ENCODE results near the gene TRIP13. TPM values are rescaled to one million over a fixed set of nuclear protein-coding genes. Genes with fewer than 3 reads are reported as not detected.

Gene TRIP13
- total and polyA plus RNA-seq, 2 of the 13 experiments (the other 11 are each of a cell fraction or from before 2014, with no cell fraction given): 13.5 to 33.0 TPM

GRCh38 chr5:919356-920000, 26.8 kb downstream of the TRIP13 start (continued):
- no peak for TF ChIP-seq EZH2 (conservative IDR thresholded peaks at IDR 0.05; ENCODE audit: low read depth, low read length)
- TF ChIP-seq ZMAT3 (CRISPR knock-in tag; conservative IDR thresholded peaks at IDR 0.05): no peak
- peak; percentile 5; the same call in 1 of the 2 replicates for TF ChIP-seq ZNF121 (CRISPR knock-in tag; IDR thresholded peaks at IDR 0.05)
- TF ChIP-seq ZZZ3 (CRISPR knock-in tag; IDR thresholded peaks at IDR 0.05; ENCODE audit: borderline replicate concordance): no peak
- TF ChIP-seq ZC3H4 (CRISPR knock-in tag; IDR thresholded peaks at IDR 0.05; ENCODE audit: borderline replicate concordance): no peak
- TF ChIP-seq ZNF468 (CRISPR knock-in tag; IDR thresholded peaks at IDR 0.05): no peak
- no peak for TF ChIP-seq ZNF777 (CRISPR knock-in tag; IDR thresholded peaks at IDR 0.05)
- TF ChIP-seq RFX5 (IDR thresholded peaks at IDR 0.05; ENCODE audit: low read depth, low read length): no peak
- no peak for TF ChIP-seq DNMT3B (CRISPR knock-in tag; conservative IDR thresholded peaks at IDR 0.05)
- peak; percentile 87 for TF ChIP-seq ZEB1 (IDR thresholded peaks at IDR 0.05; ENCODE audit: insufficient replicate concordance, low read depth)
- no peak for TF ChIP-seq ZNF354B (CRISPR knock-in tag; IDR thresholded peaks at IDR 0.05)
- no peak for TF ChIP-seq LCORL (IDR thresholded peaks at IDR 0.05)
- peak; percentile 70; the same call in 1 of the 2 replicates for TF ChIP-seq LCORL (CRISPR knock-in tag; IDR thresholded peaks at IDR 0.05)
- no peak for TF ChIP-seq ZNF775 (CRISPR knock-in tag; IDR thresholded peaks at IDR 0.05; ENCODE audit: borderline replicate concordance)
- no peak for TF ChIP-seq SIN3B (IDR thresholded peaks at IDR 0.05; ENCODE audit: low read length)
- TF ChIP-seq ZNF720 (CRISPR knock-in tag; IDR thresholded peaks at IDR 0.05): no peak
- TF ChIP-seq ZNF124 (CRISPR knock-in tag; IDR thresholded peaks at IDR 0.05): no peak
- TF ChIP-seq MAF1 (CRISPR knock-in tag; IDR thresholded peaks at IDR 0.05; ENCODE audit: borderline replicate concordance): no peak
- TF ChIP-seq ATF4 (CRISPR knock-in tag; IDR thresholded peaks at IDR 0.05): no peak
- peak; percentile 92 for TF ChIP-seq MIXL1 (CRISPR knock-in tag; IDR thresholded peaks at IDR 0.05)
- no peak for TF ChIP-seq HIVEP1 (CRISPR knock-in tag; IDR thresholded peaks at IDR 0.05)
- no peak for TF ChIP-seq HNRNPK (IDR thresholded peaks at IDR 0.05; ENCODE audit: low read depth, low read length, poor library complexity, severe bottlenecking)
- TF ChIP-seq GTF3A (CRISPR knock-in tag; conservative IDR thresholded peaks at IDR 0.05): no peak
- no peak for TF ChIP-seq ZNF230 (CRISPR knock-in tag; IDR thresholded peaks at IDR 0.05)
- no peak for TF ChIP-seq KAT2B (IDR thresholded peaks at IDR 0.05; ENCODE audit: borderline replicate concordance, low read depth, low read length)
- no peak for TF ChIP-seq MNT (IDR thresholded peaks at IDR 0.05)
- TF ChIP-seq ATF5 (CRISPR knock-in tag; IDR thresholded peaks at IDR 0.05; ENCODE audit: low read depth): no peak
- no peak for TF ChIP-seq ARHGAP35 (CRISPR knock-in tag; IDR thresholded peaks at IDR 0.05; ENCODE audit: borderline replicate concordance)
- TF ChIP-seq PITX1 (CRISPR knock-in tag; IDR thresholded peaks at IDR 0.05): peak; percentile 99
- TF ChIP-seq ZNF556 (CRISPR knock-in tag; IDR thresholded peaks at IDR 0.05; ENCODE audit: borderline replicate concordance): no peak
- no peak for TF ChIP-seq SNRNP70 (IDR thresholded peaks at IDR 0.05; ENCODE audit: low read depth, low read length)
- TF ChIP-seq NFE2 (CRISPR knock-in tag; IDR thresholded peaks at IDR 0.05): peak; percentile 68; the same call in 1 of the 2 replicates

All from HepG2 (cell line).